H1 (cell line): ENCODE results near the gene SLC43A2. TPM values are rescaled to one million over a fixed set of nuclear protein-coding genes. Genes with fewer than 3 reads are reported as not detected.

Experiments
- CTCF ChIA-PET: fragments of 300-600 bp; sonication (Branson Sonifier 250); formaldehyde crosslinking; loops from one replicate; lab custom pipeline; 2021; ENCODE audit not compliant: partially characterized antibody; lab: Charles Lee
- POLR2A ChIA-PET: fragments of 300-600 bp; sonication (Branson Sonifier 250); formaldehyde crosslinking; loops from one replicate; lab custom pipeline; 2021; ENCODE audit warnings: inconsistent platforms; ENCODE audit not compliant: partially characterized antibody; lab: Charles Lee
- DNase-seq, 2 experiments: peaks; one replicate each; pipeline versions ENCODE4 v3.0.0 to v3.0.0-alpha.2; 2010 to 2022; ENCODE audit warnings: low spot score in 2 of 2, low read depth in 1 of 2, mixed read lengths in 1 of 2
- FAIRE-seq: peaks from 2 replicates; lab custom pipeline; 2011; peaks lifted over from hg19 to GRCh38; lab: Jason Lieb, UNC
- H2AFZ ChIP-seq: 2 replicates; pipeline ENCODE4 v1.8.1; 2012; ENCODE audit warnings: low read length, inconsistent platforms
- H2AK5ac ChIP-seq: 2 replicates; pipeline ENCODE4 v1.6.1; 2013; ENCODE audit warnings: low read depth, low read length
- H2BK120ac ChIP-seq: replicated peaks from 2 replicates; pipeline ENCODE3; 2013; ENCODE audit warnings: low read depth, low read length, inconsistent platforms
- H2BK12ac ChIP-seq: 2 replicates; pipeline ENCODE4 v1.6.1; 2013; ENCODE audit warnings: low read depth, low read length
- H2BK15ac ChIP-seq: 2 replicates; pipeline ENCODE4 v1.6.1; 2013; ENCODE audit warnings: low read length
- H2BK20ac ChIP-seq: 2 replicates; pipeline ENCODE4 v1.6.1; 2013; ENCODE audit warnings: low read length
- H2BK5ac ChIP-seq: 2 replicates; pipeline ENCODE4 v1.6.1; 2013; ENCODE audit warnings: low read depth, low read length
- H3K14ac ChIP-seq: 2 replicates; pipeline ENCODE4 v1.6.1; 2013; ENCODE audit warnings: inconsistent platforms; ENCODE audit not compliant: insufficient read length
- H3K18ac ChIP-seq: 2 replicates; pipeline ENCODE4 v1.6.1; 2013; ENCODE audit warnings: low read length; ENCODE audit errors: extremely low read depth
- H3K23ac ChIP-seq: 2 replicates; pipeline ENCODE4 v1.6.1; 2013; ENCODE audit warnings: inconsistent platforms; ENCODE audit not compliant: insufficient read length
- H3K23me2 ChIP-seq: 2 replicates; pipeline ENCODE4 v1.6.1; 2013; ENCODE audit warnings: low read depth, low read length
- H3K27ac ChIP-seq: 2 replicates; pipeline ENCODE4 v1.6.1; 2011; ENCODE audit warnings: low read depth, low read length, inconsistent platforms
- H3K27me3 ChIP-seq, 4 experiments: replicated peaks in 1 of 4; 1 replicate in 1 of 4; 2 replicates in 3 of 4; pipeline versions ENCODE4 v1.6.1 to v1.8.1; 2011 to 2013; ENCODE audit warnings: low read length in 3 of 4, mild to moderate bottlenecking in 3 of 4, inconsistent platforms in 2 of 4, mixed read lengths in 2 of 4, moderate library complexity in 1 of 4; ENCODE audit not compliant: control insufficient read depth in 3 of 4, insufficient read depth in 3 of 4; ENCODE audit errors: extremely low read depth in 1 of 4
- H3K36me3 ChIP-seq, 4 experiments: 2 replicates each; pipeline versions ENCODE4 v1.6.1 to v1.8.1; 2011 to 2013; ENCODE audit warnings: mild to moderate bottlenecking in 4 of 4, low read length in 3 of 4, moderate library complexity in 2 of 4, control low read depth in 1 of 4, inconsistent platforms in 1 of 4; ENCODE audit not compliant: insufficient read depth in 4 of 4, control insufficient read depth in 2 of 4
- H3K4ac ChIP-seq: replicated peaks from 2 replicates; pipeline ENCODE3; 2013; ENCODE audit warnings: low read length, low read depth, mixed read lengths, inconsistent platforms; ENCODE audit not compliant: insufficient read length
- H3K4me1 ChIP-seq, 4 experiments: replicated peaks in 1 of 4; 1 replicate in 1 of 4; 2 replicates in 3 of 4; pipeline versions ENCODE4 v1.6.1 to v1.8.1; 2011 to 2013; ENCODE audit warnings: low read length in 3 of 4, inconsistent platforms in 2 of 4, mixed read lengths in 1 of 4; ENCODE audit not compliant: insufficient read depth in 4 of 4, control insufficient read depth in 3 of 4
- H3K4me2 ChIP-seq, 2 experiments: 2 replicates each; pipeline versions ENCODE4 v1.6.1 to v1.8.1; 2011 to 2013; ENCODE audit warnings: low read depth in 2 of 2, low read length in 2 of 2, control low read depth in 1 of 2, inconsistent platforms in 1 of 2, mild to moderate bottlenecking in 1 of 2; ENCODE audit not compliant: insufficient read depth in 1 of 2
- H3K4me3 ChIP-seq, 4 experiments: fragments of 200-600, 300-600 bp in 1 of 4; sonication (generic), shearing (Covaris generic), sonication (Bioruptor Twin) in 1 of 4; 2 replicates each; pipeline versions ENCODE4 v1.5.1 to v1.8.1; 2011 to 2016; ENCODE audit warnings: low read length in 4 of 4, low read depth in 3 of 4, control low read depth in 2 of 4, inconsistent platforms in 2 of 4, mild to moderate bottlenecking in 2 of 4, mixed read lengths in 1 of 4, moderate library complexity in 1 of 4; ENCODE audit not compliant: insufficient read depth in 2 of 4; ENCODE audit errors: extremely low read depth in 1 of 4
- H3K56ac ChIP-seq: replicated peaks from 2 replicates; pipeline ENCODE3; 2013; ENCODE audit warnings: low read depth, mild to moderate bottlenecking, mixed read lengths, low read length, inconsistent platforms; ENCODE audit not compliant: insufficient read length
- H3K79me1 ChIP-seq: 2 replicates; pipeline ENCODE4 v1.6.1; 2013; ENCODE audit warnings: low read depth, low read length, control low read depth
- H3K79me2 ChIP-seq, 2 experiments: 2 replicates each; pipeline versions ENCODE4 v1.6.1 to v1.8.1; 2012 to 2013; ENCODE audit warnings: low read length in 2 of 2, mild to moderate bottlenecking in 2 of 2, inconsistent platforms in 1 of 2; ENCODE audit not compliant: insufficient read depth in 2 of 2, control insufficient read depth in 1 of 2
- H3K9ac ChIP-seq, 4 experiments: replicated peaks in 1 of 4; 1 replicate in 1 of 4; 2 replicates in 3 of 4; pipeline versions ENCODE4 v1.6.1 to v1.8.1; 2011 to 2013; ENCODE audit warnings: low read depth in 3 of 4, low read length in 3 of 4, control low read depth in 2 of 4, mild to moderate bottlenecking in 2 of 4, moderate library complexity in 2 of 4, inconsistent platforms in 1 of 4; ENCODE audit errors: extremely low read depth in 1 of 4
- H3K9me3 ChIP-seq, 2 experiments: 2 replicates each; pipeline versions ENCODE4 v1.6.1 to v1.8.1; 2012 to 2013; ENCODE audit warnings: mild to moderate bottlenecking in 2 of 2, moderate library complexity in 2 of 2, control low read depth in 1 of 2, inconsistent platforms in 1 of 2, low read depth in 1 of 2, low read length in 1 of 2, mixed read lengths in 1 of 2; ENCODE audit not compliant: insufficient read depth in 2 of 2
- H4K20me1 ChIP-seq, 2 experiments: replicated peaks in 1 of 2; 2 replicates each; pipeline versions ENCODE3 to v1.8.1; 2011 to 2013; ENCODE audit warnings: inconsistent platforms in 2 of 2, low read length in 2 of 2, mild to moderate bottlenecking in 1 of 2; ENCODE audit not compliant: insufficient read depth in 2 of 2, control insufficient read depth in 1 of 2
- H4K5ac ChIP-seq: 2 replicates; pipeline ENCODE4 v1.6.1; 2013; ENCODE audit warnings: low read length, low read depth, mixed read lengths, inconsistent platforms; ENCODE audit not compliant: insufficient read length
- H4K8ac ChIP-seq: 2 replicates; pipeline ENCODE4 v1.8.0; 2013; ENCODE audit warnings: mild to moderate bottlenecking, moderate library complexity, low read length, inconsistent platforms; ENCODE audit not compliant: insufficient read depth; ENCODE audit errors: extremely low read depth
- H4K91ac ChIP-seq: replicated peaks from 2 replicates; pipeline ENCODE3; 2013; ENCODE audit warnings: low read length, mixed read lengths, inconsistent platforms; ENCODE audit not compliant: insufficient read length
- CTCF ChIP-seq, 3 experiments: IDR thresholded peaks; 1 replicate in 2 of 3; 2 replicates in 1 of 3; pipeline versions ENCODE4 v1.5.1 to v1.6.1; 2011; ENCODE audit warnings: low read length in 3 of 3, mild to moderate bottlenecking in 3 of 3, inconsistent platforms in 2 of 3, low read depth in 1 of 3, moderate library complexity in 1 of 3; ENCODE audit not compliant: insufficient read depth in 1 of 3; ENCODE audit errors: control extremely low read depth in 1 of 3
- SP2 ChIP-seq: IDR thresholded peaks from 2 replicates; pipeline ENCODE4 v1.6.1; 2012; ENCODE audit warnings: mild to moderate bottlenecking, low read length, inconsistent platforms
- WGBS, 2 experiments: shearing (Covaris generic) in 1 of 2; methylation state at CpG; one replicate each; pipeline versions ENCODE4 v1.1.6 to v1.1.7; 2013 to 2015; ENCODE audit warnings: low lambda C conversion rate in 2 of 2, mixed read lengths in 2 of 2, inconsistent platforms in 1 of 2, low coverage in 1 of 2, missing lambda C conversion rate in 1 of 2; ENCODE audit not compliant: insufficient replicate concordance in 2 of 2, insufficient coverage in 1 of 2, insufficient read length in 1 of 2; ENCODE audit errors: extremely low coverage in 1 of 2, missing lambda C conversion rate in 1 of 2; 5-methylcytosine and 5-hydroxymethylcytosine counted together
- polyA plus RNA-seq, 7 experiments: library from polyadenylated mRNA; depleted of rRNA in 3 of 7; stranded (reverse) in 5 of 7; unstranded in 2 of 7; fragments of >200 nt in 5 of 7; fragments of 200-250 nt in 2 of 7; gene quantifications; 1 replicate in 5 of 7; 2 replicates in 1 of 7; 4 replicates in 1 of 7; pipeline versions ENCODE4 v1.2.1 to v1.2.3, GENCODE V29; 2011 to 2013; ENCODE audit warnings: missing spikeins in 2 of 7, mixed read lengths in 2 of 7
- total RNA-seq: library from RNA; stranded (reverse); fragmentation: NEBNext Ultra II Directional; extraction: Animal tissue kit (Norgen Biotek cat#: 25700); gene quantifications from 2 replicates; pipeline ENCODE4 v1.2.1, GENCODE V29; 2021

SLC43A2 gene
- total and polyA plus RNA-seq, 2 of the 8 experiments (the other 6 are each of a cell fraction or from before 2014, with no cell fraction given) = 6.6 to 10.5 TPM

- Histone ChIP-seq H3K4me1 (peaks cover 0 to 43% (median 22%) of the 10 kb centered on the region in 4 experiments; a peak in 6 of 7 replicates), H3K27me3 (peaks cover 0 to 13% (median 6%) of the 10 kb centered on the region in 4 experiments; a peak in 5 of 7 replicates), H4K91ac (peak overlapping the region; percentile 40), H2BK15ac (peak overlapping the region; percentile 81; the same call in 1 of the 2 replicates), H3K4ac (no peak overlapping the region), H2AFZ (no peak overlapping the region), H2BK12ac (0 out of 2 replicates have a peak overlapping the region, but pooled peaks have one; percentile 75), H3K36me3 (no peaks in the 10 kb centered on the region), H3K27ac (no peak overlapping the region), H3K14ac (no peak overlapping the region), H3K56ac (no peak overlapping the region), H3K18ac (no peak overlapping the region), H4K5ac (no peak overlapping the region), H3K9me3 (no peaks in the 10 kb centered on the region), H3K23ac (no peak overlapping the region), H2BK120ac (no peak overlapping the region), H2BK20ac (no peak overlapping the region), H3K79me1 (no peaks in the 10 kb centered on the region), H3K79me2 (no peaks in the 10 kb centered on the region), H4K20me1 (no peaks in the 10 kb centered on the region), H3K4me2 (no peak overlapping the region), H3K9ac (no peak overlapping the region), H2BK5ac (no peak overlapping the region), H3K23me2 (peaks cover 5% of the 10 kb centered on the region; the same call in 1 of the 2 replicates), H3K4me3 (no peak overlapping the region), H4K8ac (no peak overlapping the region), H2AK5ac (0 out of 2 replicates have a peak overlapping the region, but pooled peaks have one; percentile 65)
- CTCF ChIA-PET = interaction anchor here (1.1 to 4.4 kb wide), 6 partner anchors 8 to 68 kb away, joined by 3 to 36 read pairs (median 4); partner anchors contain the start of genes RILP and SLC43A2
- POLR2A ChIA-PET = interaction anchor here (0.9 to 4.6 kb wide), 6 partner anchors 11 to 276 kb away, joined by 3 to 29 read pairs (median 3); partner anchors contain the start of gene SLC43A2
- DNase-seq (no peak), FAIRE-seq (no peak)
- no peak for TF ChIP-seq SP2
- TF ChIP-seq CTCF (IDR thresholded peaks at IDR 0.05; ENCODE audit: control extremely low read depth in 1 of 3, insufficient read depth in 1 of 3, low read depth in 1 of 3, low read length in 3 of 3) = peak in 2 of 3 experiments; percentile 0 to 18; a peak in 1 of 4 replicates
- 86% methylated on average over 12 of the region's 12 CpGs; no CpG with 5 or more reads in 1 of the 2 experiments for WGBS, 2 experiments
Measured at GRCh38 chr17:1641065-1641403, 12.4 kb upstream of the SLC43A2 start.
